Mucosa of descending colon (tissue), 3 donors: ENCODE results near the gene ISL2. TPM values are rescaled to one million over a fixed set of nuclear protein-coding genes. Genes with fewer than 3 reads are reported as not detected.

ENCODE experiments used
- ATAC-seq: fragments of 200-7000 bp; cut with Tn5 transposase; one replicate; pipeline ENCODE4 v1.9.1; 2020; ENCODE audit warnings: mild to moderate bottlenecking, moderate library complexity
- DNase-seq, 3 donors: peaks; one replicate each; pipeline ENCODE4 v3.0.0-alpha.2; 2020
- H3K36me3 ChIP-seq: fragments of 200-600 bp; one replicate; pipeline ENCODE4 v1.8.0; 2021; ENCODE audit warnings: low read depth, mild to moderate bottlenecking
- H3K4me1 ChIP-seq: fragments of 200-600 bp; one replicate; pipeline ENCODE4 v1.8.0; 2021; ENCODE audit warnings: low read depth, mild to moderate bottlenecking
- H3K4me3 ChIP-seq: fragments of 200-600 bp; one replicate; pipeline ENCODE4 v1.8.0; 2021; ENCODE audit warnings: mild to moderate bottlenecking
- H3K9me3 ChIP-seq: fragments of 200-600 bp; one replicate; pipeline ENCODE4 v1.8.0; 2021; ENCODE audit warnings: mild to moderate bottlenecking
- intact Hi-C, 2 donors: fragments of 100-400 bp; cut with DNase I in 1 of 2; cut with micrococcal nuclease in 1 of 2; formaldehyde crosslinking; loops; one replicate each; pipeline versions ENCODE4 v1.11.0 to v1.11.1; 2022; cut with DNase I, micrococcal nuclease
- total RNA-seq, 3 donors: library from RNA; stranded (reverse); fragmentation: NEBNext Ultra II Directional in 2 of 3; extraction: Animal tissue kit (Norgen Biotek cat#: 25700) in 2 of 3; gene quantifications; one replicate each; pipeline versions ENCODE4 v1.2.1 to v1.2.4, GENCODE V29; 2021 to 2023
- TF ChIP-seq, protein P1 (sequence below): fragments of 200-600 bp; IDR thresholded peaks from one replicate; pipeline ENCODE4 v1.8.0; 2022; ENCODE audit warnings: antibody characterized with exemption, mild to moderate bottlenecking
- donor health status: DM: no; HTN: no; CAD: no; lungs with moderate emphysema.
- donor health status: DM: no; HTN: no; CAD: no.
- donor health status: DM: no; HTN: yes; CAD: no.

ISL2 gene
- total RNA-seq, 3 donors from 2014 or later: 0.51 to 2.1 (median 0.87) TPM

DNA sequence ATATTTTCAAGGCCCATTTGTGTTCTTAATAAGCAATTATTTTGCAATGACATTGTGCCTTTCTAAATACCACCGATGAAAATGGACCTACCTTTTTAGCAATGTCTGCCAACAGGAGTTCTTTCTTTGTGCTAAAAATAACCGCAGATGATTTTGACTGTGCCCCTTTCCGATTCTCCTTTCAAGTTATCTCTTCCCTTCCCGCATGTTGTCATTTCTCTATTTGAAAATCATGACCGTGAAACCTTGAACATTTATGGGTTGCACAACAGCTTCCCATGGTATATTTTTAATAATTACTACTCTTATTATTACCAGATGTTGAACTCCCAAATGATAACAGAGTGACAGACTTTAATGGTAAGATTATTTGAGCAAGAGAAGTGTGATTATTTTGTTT is 15.0 kb upstream of the ISL2 start:
- H3K36me3 ChIP-seq: no peaks in the 10 kb centered on the region
- no peak overlapping the region for H3K4me3 ChIP-seq
- ATAC-seq: no peak
- no peak for DNase-seq
- H3K4me1 ChIP-seq: no peaks in the 10 kb centered on the region
- TF ChIP-seq, protein P1, sequence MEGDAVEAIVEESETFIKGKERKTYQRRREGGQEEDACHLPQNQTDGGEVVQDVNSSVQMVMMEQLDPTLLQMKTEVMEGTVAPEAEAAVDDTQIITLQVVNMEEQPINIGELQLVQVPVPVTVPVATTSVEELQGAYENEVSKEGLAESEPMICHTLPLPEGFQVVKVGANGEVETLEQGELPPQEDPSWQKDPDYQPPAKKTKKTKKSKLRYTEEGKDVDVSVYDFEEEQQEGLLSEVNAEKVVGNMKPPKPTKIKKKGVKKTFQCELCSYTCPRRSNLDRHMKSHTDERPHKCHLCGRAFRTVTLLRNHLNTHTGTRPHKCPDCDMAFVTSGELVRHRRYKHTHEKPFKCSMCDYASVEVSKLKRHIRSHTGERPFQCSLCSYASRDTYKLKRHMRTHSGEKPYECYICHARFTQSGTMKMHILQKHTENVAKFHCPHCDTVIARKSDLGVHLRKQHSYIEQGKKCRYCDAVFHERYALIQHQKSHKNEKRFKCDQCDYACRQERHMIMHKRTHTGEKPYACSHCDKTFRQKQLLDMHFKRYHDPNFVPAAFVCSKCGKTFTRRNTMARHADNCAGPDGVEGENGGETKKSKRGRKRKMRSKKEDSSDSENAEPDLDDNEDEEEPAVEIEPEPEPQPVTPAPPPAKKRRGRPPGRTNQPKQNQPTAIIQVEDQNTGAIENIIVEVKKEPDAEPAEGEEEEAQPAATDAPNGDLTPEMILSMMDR: no peak
- no peaks in the 10 kb centered on the region for H3K9me3 ChIP-seq
- intact Hi-C loops: loop anchor here in 1 of 2 donors (10.0 kb wide), 1 partner anchor 117 kb away; no protein-coding TSS in a partner anchor

DNA sequence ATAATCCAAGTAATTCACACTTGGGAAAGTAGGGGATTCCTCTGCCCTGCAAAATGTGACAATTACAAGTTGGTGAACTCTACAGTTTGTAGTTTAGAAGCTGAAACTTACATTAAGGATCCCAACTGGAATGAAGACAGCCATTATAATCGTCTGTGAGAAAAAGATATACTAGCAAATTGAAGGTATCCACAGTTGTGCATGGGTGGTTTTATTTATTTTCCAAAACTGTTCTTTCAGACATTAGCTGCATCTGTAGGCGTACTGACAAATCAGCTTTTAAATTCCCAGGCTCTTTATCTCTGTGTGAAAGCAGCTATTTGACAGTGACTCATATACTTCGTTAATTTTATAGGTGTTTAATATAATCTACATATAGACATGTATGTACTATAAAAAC is 12.5 kb upstream of the ISL2 start:
- no peak overlapping the region for H3K4me3 ChIP-seq
- ATAC-seq (no peak), DNase-seq (no peak)
- H3K9me3 ChIP-seq: no peaks in the 10 kb centered on the region
- intact Hi-C loops: loop anchor here in 1 of 2 donors (10.0 kb wide), 1 partner anchor 119 kb away; no protein-coding TSS in a partner anchor
- H3K36me3 ChIP-seq: no peaks in the 10 kb centered on the region
- H3K4me1 ChIP-seq: no peaks in the 10 kb centered on the region
- TF ChIP-seq, protein P1: no peak

DNA sequence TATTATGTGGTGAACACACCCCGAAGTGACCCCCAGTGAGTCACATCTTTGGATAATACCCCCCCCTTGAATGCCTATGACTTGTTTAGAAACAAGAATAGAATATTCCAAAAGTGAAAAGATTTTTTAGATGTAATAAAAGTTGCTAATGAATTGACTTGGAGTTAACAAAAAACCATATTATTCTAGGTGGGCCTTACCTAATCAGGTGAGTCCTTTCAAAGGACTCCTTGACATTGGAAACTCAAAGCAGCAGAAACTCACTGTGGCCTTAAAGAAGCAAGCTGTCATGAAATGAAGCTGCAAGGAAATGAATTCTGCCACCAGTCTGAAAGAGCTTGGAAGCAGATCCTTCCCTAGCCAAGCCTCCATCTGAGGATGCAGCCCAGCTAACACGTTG is 10.9 kb upstream of the ISL2 start:
- H3K9me3 ChIP-seq: no peaks in the 10 kb centered on the region
- TF ChIP-seq, protein P1: no peak
- intact Hi-C loops: loop anchor here in 1 of 2 donors (10.0 kb wide), 1 partner anchor 121 kb away; no protein-coding TSS in a partner anchor
- H3K4me1 ChIP-seq: no peaks in the 10 kb centered on the region
- H3K4me3 ChIP-seq: no peak overlapping the region
- H3K36me3 ChIP-seq: no peaks in the 10 kb centered on the region
- ATAC-seq (no peak), DNase-seq (no peak)

DNA sequence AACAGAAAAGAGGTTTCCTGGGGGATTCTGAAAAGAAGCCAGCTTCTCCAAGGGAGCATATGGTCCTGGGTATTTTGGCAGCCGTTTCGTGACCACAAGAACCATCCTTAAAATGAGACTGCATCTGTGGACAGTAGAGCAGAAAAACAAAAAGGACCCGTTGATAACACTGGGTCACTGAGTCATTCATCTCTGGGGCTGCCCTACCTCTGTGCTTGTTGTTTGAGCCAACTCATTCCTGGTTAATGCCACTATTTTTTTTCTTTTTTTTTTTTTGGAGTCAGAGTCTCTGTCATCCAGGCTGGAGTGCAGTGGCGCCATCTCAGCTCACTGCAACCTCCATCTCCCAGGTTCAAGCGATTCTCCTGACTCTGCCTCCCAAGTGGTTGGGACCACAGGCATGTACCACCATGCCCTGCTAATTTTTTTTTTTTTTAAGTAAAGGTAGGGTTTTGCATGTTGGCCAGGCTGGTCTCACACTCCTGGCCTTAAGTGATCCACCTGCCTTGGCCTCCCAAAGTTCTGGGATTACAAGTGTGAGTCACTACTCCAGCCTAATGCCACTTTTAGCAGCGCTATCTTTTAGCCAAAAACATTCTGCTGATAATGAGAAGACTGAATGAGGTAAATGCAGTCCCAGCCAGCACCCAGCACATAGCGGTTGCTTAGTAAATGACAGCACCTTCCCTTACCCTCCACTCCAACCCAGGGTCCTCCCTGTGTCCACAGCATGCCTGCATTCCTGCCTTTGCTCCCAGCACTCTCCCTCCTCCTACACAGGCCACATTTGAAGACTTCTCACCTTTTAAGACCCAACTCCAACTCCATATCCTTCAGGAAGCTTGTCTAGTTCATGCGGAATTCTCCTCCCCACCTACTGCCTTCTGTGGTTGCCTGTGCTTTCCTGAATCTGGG is 9.1 kb upstream of the ISL2 start:
- ATAC-seq (no peak), DNase-seq (no peak)
- Histone ChIP-seq H3K4me3 (no peak overlapping the region), H3K9me3 (no peaks in the 10 kb centered on the region), H3K4me1 (no peaks in the 10 kb centered on the region), H3K36me3 (no peaks in the 10 kb centered on the region)
- intact Hi-C loops: loop anchor here in 1 of 2 donors (10.0 kb wide), 1 partner anchor 123 kb away; no protein-coding TSS in a partner anchor
- TF ChIP-seq, protein P1: no peak

DNA sequence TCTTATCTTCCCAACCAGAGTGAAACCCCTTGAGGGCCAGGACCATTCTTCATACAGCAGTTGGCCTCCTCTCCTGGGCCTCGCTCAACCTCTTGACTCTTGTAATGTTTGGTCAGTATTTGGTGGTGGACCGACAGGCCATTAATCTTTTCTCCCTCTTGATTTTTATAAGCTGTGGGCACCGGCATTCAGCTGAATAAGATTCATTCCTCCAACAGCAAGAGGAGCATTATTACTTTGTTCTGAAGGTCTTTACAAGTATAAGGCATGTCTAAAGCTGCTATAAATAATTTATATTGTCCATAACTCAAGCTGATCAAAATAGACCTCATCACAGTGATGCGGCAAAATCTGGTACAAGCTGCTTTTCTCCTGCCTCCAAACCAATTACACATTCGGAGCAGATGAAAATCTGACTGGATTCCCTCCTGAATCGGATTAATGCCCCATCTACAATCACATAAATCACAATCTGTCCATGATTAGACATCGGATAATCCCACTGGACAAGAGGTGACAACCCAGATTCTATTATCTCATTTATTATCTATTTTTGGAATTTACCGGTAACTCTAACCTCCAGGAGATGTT is 8.4 kb upstream of the ISL2 start:
- no peaks in the 10 kb centered on the region for H3K4me1 ChIP-seq
- ATAC-seq (no peak), DNase-seq (no peak)
- TF ChIP-seq, protein P1: no peak
- no peaks in the 10 kb centered on the region for H3K9me3 ChIP-seq
- intact Hi-C loops: loop anchor here in 1 of 2 donors (10.0 kb wide), 1 partner anchor 123 kb away; no protein-coding TSS in a partner anchor
- H3K36me3 ChIP-seq: no peaks in the 10 kb centered on the region
- H3K4me3 ChIP-seq: no peak overlapping the region
